SHP77 treated with DMSO at 0.1 percent for 48 hours (cell line): Measurements from ENCODE around the gene GBX1.

Experiments
- DNase-seq: peaks from one replicate; lab custom pipeline; 2025; lab: John Stamatoyannopoulos, UW

The GBX1 gene

DNA sequence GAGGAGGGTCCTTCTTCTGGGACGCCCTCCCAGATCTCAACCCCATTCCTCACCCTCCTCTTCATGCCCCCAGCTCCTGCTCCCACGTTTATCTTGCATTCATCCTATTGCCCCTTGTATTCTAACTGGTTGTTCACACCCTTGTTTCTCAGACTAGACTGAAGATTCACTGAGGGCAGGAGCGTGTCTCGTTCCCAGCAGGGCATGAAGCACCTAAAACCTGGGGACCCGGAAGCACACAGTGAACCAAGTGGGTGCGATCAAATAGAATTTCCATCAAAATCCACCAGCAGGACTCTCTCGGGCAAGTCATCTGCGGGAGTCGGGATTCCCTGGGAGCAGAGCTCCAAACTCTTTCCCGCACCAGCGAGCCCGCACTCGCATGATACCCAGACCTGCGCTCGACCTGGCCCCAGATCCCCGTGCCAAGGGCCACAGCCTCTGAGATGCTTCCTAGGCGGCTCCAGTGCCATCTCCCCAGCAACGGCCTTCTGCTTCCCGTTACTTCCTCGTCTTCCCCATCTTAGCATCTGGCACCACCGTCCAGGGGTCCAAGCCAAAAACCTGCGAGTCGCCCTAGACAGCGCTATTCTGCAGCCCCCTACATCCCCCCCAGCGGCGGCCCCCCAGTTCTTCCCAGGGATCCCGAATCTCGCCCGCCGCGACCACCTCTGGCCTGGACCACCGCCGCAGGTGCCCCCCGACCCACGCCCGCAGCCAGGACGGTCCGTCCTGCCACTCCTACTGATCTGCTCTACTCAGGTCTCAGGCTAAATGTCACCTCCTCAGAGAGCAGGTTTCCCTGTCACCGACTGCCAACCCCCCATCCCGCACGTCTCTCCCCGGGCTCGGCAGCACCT lies 6.1 kb upstream of the GBX1 start:
- no peak for DNase-seq

DNA sequence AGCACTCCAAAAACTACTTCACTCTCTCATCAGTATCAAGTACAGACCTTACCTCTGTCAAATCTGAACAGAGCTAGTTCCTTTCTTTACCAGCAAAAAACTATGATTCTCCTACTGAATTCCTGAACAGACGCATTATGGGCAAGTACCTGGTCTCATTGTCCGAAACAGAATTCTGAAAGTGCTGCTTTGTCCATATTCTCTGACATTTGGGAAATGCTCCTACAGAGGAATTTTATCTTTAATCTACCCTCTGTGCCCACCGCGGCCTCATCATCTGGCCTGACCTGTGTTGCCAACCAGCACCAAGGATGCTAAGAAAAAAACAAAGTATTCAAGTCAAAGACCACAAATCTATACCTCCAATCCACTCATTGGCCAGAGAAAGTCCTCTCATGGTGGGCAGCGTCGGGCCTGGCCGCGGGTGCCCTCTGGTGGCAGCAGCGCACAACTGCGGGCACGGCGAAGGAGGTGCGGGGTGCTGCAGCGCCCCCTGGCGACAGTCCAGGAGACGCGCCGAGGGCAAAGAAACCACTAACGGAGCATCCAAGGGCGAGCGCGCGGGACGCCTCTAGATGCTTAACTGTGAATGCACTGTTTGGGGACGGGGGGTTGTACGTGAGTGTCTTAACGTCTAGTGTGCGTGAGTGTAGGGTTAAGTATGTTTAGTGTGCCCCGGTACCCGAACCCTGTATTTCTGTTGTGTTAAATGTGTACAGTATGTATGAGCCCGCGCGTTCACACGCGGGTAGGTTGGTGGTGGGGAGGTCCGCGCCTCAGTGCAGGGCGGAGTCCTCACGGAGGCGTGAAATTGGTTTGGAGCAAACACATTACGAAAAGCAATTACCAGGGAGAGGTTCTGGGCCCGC lies 5.0 kb upstream of the GBX1 start:
- DNase-seq = peak; percentile 31

DNA sequence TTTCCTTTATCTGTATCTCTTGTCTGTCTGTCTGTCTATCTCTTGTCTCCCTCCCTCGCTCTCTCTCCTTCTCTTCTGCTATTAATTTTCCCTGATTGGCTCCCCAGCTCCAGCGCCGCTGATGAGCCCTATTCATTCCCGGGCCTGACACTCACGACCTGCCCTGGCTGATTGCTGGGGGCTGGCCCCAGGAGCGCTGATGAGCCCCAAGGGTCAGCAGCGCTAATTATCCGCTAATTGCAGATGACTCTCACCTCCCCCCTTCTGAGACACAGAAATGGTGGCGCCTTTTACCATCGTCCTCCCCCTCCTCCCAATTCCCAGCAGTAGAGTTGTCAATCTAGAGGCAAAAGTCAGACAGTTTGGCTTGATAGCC lies 1.3 kb upstream of the GBX1 start:
- DNase-seq = no peak

DNA sequence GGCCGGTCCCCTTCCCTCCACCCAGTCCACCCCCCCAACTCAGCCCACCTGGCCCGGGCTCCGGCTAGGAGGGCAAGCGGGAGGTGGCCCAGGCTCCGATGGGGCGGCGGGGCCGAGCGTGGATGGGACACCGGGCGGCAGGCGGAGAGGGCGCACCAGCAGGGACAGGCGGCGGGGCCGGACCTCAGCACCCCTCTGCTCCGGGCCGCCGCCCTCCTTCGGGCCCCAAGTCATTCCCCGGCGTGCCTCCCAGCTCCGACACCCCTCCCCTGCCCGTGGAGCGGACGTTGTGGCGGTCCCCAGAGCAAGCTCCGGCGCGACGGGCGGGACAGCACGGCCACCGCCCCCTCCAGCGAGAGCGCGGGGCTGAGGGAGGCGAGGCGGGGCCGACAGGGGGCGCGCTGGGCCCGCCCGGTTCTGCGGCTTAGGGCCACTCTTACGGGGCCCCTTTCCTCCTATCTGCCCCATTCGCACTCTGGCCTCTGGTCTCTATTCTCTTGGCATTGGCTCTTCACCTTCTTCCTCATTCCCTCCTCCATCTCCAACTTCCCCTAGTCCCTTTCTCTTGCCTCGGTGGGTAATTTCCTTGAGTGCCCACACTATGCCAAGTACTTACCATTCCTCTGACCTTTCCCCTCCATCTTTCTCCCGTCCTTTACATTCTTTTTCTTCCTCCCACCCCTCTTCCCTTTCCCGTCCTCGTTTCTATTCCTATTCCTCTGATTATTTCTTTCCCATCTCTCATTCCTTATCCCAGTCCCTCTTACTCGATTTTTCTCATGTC lies 701 bp upstream of the GBX1 start:
- no peak for DNase-seq

DNA sequence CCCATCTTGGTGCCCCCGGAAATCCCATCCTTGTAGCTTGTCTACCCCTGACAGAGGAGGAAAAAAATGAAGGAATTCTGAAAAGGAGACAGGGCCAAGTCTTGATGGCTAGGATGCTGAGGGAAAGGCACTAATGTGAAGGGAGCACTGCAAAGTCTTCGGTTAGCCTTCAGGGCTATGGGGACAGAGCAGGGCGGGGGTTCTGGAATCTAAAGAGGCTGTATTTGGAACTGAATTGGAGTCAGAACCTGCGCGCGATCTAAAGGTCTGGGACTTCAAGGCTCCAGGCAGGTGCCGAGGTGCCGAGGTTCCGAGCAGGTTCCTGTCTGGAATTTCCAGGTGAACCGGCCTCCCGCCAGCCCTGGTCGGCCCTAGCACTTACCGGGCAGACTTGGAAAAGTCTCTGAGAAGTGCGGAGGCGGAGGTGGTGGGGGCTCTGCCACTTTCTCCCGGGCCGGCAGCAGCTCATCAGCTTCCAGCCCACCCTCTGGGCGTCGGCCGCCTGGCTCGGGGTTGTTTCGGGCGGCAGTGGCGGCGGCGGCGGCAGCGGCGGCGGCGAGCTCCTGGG lies 781 bp downstream of the GBX1 start:
- DNase-seq = no peak

DNA sequence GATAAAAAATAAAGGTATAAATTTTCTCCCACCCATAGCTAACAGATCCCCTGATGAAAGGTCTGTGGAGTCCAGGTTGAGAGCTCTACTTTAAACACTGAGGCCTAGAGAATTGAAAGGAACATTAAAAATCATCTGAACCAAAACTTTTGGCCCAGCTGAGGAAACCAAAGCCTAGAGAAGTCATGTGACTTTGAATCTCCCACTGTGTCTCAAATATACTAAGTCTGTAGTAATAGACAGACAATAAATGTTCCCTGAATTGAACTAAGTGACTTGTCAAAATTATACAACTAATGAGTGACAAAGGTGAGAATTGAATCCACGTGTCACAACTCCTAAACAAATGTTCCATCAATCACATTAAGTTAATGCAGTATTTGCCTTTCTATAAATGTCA lies 5.7 kb downstream of the GBX1 start:
- DNase-seq = no peak

DNA sequence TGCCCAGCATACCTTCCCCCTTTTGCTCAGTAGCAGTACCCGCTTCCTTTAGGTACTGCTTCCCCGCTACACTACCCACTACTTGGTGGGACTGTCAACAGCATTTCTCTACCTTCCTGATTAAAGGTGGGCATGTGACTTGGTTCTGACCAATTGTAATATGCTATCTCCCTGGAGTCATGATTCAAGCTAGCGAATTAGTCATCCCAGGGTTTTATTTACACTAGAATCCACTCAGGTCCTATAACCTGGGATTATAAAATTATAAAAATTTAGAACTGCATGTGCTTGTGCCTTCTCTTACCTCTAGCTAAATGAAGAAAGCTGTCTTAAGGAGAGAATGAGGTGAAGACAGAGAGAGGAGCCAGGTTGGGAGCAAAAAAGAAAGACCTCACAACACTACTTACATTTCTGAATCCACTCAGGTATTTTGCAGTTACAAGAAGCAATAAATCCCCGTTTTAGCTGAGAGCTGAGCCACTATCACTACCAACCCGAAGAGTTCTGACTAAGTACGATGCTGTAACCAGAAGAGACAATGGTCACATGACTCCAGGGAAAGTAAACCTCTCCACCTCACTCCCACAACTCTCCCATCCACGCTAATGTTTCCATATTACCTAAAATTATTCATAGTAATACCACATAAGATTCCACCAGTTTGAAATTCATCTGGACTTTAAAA lies 9.7 kb downstream of the GBX1 start:
- DNase-seq = no peak

DNA sequence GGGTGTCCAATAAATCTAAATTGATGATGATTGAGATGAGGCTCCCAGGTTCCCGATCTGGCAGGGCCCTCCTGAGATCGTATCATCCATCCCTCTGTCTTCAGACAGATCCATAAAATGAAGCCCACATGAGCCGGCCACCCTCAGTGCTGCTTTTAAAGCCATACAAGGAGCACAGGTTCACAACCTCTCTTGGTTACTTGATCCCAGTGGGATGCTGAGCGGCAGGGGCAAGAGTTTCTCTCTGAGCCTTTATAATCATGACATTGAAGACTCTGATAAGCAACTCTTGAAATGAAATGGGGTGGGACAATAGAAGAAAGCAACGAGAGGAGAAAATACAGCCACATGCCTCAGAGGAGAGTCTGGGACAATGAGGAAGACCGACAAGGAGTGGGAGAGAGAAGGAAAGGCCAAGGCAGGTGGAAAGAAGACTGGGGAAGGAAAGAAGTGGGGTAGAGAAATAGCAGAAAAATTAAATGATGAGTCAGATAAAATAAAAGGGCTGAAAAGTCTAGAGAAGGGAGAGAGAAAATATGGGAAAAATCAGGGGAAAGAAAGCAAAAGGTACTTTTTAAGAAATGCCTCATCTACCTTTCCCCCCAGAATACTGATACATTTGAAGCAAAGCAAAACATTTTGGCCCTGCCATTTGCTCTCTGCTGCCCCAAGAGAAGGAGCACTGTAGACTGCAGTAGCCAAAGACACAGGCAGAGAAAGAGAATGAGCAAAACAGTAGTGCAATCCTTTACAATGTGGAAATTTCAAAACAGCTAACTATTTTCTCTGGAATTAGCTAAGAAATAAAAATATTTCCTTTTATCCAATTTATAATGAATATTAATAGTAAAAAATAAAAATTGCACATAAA lies 14.6 kb downstream of the GBX1 start:
- DNase-seq = no peak

DNA sequence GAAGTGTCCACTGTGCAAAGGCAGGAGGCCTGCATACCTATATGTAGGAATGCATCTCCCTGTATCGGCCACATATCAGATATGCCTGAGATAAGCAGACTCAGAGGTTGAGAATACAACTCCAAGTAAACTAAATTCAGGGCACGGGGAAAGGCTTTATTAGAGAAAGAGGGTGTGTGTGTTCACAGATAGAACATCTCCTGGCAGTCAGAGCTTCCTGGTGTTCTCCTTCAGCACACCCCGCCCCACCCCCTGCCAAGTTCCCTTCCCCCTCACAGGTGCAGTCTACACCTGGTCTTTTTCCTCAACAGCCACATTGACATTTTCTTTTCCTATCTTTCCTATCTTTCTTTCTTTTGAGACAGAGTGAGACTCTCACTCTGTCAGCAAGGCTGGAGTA lies 17.1 kb downstream of the GBX1 start:
- no peak for DNase-seq

DNA sequence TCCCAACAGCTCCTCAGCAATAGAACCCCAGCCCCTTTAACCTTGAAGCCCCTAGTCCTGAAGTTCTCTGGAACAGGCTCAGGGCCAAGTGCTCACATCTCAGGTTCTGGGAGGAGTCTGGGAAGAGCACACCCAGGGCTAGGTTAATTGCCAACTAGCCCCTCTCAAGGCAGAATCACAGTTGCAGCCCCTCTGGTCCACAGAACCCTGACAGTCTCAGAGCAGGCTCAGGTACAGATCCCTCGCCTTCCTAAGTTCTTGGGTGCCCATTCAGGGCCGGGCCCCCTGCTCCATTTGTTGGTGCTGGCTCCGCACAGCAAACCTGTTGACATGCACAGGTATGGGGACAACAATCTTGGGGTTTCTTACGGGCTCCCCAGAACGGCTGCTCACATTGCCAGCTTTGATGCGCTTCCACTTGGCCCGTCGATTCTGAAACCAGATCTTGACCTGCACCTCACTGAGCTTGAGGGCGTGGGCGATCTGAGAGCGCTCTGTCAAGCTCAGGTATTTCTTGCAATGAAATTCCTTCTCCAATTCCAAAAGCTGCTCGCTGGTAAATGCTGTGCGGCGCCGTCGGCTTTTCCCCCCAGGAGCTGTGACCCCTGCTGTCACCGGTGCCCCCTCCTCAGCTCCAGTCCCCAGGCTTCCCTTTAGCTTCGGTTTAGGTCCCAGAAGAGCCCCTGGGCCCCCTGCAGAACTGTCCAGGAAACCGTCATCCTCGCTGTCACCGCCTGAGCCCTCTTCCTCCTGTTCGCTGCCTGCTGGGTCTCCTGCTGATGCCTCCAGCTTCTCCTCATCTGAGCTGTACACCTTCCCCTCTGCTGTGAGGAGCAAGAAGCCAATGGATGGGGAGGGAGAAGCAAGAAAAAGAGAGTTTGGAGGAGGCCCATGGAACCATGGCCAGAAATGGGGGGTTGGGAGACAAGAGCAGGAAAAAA lies 18.9 kb downstream of the GBX1 start:
- no peak for DNase-seq

DNA sequence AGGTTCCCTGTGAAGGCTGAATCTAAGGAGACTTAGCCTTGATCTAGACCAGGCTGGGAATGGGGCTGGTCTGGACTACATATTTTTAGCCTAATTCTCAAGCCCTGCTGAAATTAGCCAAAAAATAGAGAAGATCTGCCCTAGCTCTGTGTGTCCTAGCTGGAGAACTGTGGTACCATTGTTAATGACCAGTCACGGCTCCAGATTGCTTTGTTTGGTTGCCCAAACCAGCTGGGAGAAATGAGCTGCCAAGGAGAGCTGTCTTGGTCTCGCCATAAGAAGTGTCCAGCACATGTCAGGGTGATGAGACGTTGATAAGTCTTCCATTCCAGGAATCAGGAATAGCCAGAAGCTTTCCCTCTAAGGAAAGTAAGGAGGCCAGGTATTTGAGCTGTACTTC lies 20.7 kb downstream of the GBX1 start:
- no peak for DNase-seq

DNA sequence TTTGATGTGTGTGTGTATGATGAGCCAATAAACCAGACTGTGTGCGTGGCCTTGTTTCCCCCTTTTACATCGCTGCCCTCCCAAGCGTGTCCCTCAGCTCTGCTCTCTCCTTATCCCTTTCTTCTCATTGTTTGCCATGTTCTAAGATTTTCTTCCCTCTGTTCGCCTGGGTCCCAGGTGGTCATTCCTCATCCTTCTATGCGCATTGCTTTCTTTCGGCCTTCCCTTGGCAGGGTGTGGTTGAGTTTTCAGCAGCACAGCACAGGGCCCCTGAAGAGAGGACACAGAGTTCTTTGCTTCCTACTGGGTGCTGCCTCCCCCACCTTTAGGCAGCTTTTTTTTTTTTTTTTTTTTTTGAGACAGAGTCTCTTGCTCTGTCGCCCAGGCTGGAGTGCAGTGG lies 23.1 kb downstream of the GBX1 start:
- DNase-seq = no peak

DNA sequence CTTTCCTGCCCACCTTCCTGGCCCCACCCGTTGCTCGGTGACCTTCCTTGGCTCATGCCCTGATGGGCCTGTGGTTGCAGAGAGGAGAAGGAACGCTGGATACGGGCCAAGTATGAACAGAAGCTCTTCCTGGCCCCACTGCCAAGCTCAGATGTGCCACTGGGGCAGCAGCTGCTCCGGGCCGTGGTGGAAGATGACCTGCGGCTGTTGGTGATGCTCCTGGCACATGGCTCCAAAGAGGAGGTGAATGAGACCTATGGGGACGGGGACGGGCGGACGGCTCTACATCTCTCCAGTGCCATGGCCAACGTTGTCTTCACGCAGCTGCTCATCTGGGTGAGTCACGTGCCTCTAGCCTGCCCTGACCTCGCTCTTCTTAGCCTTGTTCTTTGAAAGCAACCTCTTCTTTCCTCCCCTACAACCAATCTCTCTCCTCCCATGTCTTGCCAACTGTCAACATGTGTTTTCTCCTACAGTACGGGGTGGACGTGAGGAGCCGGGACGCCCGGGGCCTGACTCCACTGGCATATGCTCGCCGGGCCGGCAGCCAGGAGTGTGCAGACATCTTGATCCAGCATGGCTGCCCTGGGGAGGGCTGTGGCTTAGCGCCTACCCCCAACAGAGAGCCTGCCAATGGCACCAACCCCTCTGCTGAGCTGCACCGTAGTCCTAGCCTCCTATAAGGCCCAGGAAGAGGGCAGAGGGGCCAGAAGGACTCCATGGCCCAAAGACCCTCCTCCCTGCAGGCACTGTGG lies 24.1 kb downstream of the GBX1 start:
- DNase-seq = no peak

DNA sequence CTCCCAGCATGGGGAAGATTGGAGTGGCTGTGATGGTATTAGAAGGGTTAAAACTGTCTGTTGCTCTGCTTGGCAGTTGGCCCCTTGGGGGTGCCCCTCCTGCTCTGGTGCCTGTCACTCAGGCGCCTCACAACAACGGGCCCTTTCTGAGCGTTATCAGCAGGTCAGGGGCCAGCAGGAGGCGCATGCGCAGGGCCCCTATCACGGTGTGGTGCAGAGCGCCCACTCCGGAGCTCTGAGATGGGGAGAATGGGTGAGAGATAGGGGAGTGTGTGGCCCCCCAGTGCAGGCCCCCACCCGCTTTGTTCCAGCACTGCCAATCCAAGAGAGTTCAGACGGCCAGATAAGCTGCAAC lies 24.8 kb downstream of the GBX1 start:
- no peak for DNase-seq

DNA sequence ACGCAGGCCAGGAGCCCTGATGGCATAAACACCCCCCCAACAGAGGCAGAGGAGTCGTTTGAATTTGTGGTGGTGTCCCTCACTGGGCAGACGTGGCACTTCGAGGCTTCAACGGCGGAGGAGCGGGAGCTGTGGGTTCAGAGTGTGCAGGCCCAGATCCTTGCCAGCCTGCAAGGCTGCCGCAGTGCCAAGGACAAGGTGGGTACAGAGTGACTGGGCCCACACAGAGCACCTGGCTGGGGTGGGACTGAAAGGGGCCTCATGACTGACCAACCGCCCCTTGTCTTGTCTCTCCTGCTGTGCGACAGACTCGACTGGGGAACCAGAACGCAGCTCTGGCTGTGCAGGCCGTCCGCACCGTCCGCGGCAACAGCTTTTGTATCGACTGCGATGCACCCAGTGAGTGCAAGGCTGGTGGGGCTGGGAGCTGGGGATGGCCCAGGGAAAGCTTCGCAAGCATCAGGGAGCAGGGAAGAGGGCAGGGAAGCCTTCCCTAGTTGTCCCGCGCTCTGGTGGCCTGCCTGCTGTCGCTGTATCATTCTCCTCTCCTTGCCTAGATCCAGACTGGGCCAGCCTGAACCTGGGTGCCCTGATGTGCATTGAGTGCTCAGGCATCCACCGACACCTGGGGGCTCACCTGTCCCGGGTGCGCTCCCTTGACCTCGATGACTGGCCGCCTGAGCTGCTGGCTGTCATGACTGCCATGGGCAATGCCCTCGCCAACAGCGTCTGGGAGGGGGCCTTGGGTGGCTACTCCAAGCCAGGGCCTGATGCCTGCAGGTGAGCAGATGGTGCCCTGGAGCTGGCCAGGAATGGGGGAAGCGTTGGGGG lies 25.4 kb downstream of the GBX1 start:
- DNase-seq = no peak

DNA sequence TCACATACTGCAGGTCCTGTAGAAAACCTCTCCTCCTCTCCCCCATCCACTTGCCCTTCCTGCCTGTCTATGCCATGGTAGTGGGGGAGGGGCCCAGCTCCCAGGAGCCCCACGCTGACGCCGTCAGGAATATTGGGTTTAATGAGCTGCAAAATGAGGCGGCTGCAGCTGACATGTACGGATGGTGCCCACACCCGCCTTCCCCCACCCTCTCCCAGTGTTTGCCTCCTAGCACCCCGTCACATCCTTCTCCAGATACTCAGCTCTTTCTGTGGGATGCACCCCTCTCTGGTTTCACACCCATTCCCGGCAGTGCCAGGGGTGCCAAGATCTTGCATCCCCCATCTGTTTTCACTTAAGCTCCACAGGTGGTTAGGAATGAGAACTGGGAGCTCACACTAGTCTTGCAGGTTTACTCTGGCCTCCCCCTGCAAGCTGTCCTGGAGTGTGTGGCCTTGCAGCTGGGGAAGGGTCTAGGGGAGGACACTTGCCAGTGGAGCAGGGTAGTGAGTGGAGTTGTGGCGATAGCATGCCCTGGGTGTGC lies 26.1 kb downstream of the GBX1 start:
- DNase-seq = no peak

DNA sequence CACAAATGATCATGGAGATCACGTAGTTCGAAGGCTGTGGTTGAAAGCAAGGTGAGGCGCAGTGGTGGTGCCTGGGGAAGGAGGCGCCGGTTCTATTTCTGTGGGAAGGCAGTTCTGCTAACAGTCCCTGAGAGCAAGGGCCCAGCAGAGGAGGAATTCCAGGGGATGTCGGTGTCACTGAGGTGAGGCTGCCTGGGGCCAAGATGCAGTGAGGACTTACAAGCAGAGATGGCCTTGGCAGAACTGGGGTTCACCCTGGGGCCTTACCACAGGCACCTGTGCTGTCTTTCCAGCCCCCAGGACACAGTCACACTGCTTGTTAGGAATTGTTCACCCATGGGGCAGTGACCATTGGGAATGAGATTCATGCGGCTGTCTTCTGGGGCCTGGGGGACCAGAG lies 26.7 kb downstream of the GBX1 start:
- no peak for DNase-seq

DNA sequence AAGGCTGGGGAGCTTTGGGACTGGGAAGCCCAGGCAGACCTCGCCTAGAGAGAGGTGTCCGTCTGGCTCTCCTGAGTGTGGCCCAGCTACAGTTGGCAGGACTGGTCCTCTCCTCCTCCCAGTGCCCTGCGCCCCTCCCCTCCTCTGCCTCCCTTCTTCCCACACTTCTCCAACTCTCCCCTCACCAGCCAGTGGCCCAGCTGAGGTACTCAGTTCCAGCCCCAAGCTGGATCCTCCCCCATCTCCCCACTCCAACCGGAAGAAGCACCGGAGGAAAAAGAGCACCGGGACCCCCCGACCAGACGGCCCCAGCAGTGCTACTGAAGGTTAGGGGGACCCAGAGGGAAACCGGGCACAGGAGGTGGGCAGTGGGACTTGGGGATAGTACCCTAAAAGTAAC lies 27.7 kb downstream of the GBX1 start:
- DNase-seq = no peak
